ENCODE data around the gene ECPAS.
"Not testable (repeated sequence)": the region's sequence is repeated elsewhere in the genome, so short reads cannot be mapped to it uniquely, and the experiment has no call there.

Gene ECPAS

GRCh38 chr9:111474385-111474784 lies 9.8 kb downstream of the ECPAS start:
- in situ Hi-C loops (cut with MboI; ENCODE audit: low sequenced_read_pairs) = no loop called here

DNA sequence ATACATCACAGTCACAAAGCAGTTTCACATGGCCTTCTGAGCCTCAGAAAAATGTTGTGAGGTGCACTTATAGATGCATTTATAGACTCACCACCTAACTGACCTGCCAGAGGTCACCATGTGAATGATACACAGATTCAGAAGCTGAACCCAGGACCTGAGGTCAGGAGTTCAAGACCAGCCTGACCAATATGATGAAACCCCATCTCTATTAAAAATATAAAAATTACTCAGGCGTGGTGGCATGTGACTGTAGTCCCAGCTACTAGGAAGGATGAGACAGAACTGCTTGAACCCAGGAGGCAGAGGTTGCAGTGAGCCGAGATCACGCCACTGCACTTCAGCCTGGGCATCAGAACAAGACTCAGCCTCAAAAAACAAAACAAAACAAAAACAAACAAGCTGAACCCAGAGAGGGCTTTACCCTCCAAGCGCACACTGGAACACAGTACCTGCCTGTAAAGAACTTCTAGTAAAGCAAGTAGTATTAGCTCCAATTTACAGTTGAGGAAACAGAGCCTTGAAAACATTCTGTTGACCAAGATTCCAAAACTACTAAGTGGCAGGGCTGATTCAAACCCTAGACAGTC lies 16.3 kb downstream of the ECPAS start:
- in situ Hi-C loops (cut with MboI; ENCODE audit: low sequenced_read_pairs) = no loop called here

GRCh38 chr9:111463048-111463447 lies 21.1 kb downstream of the ECPAS start:
- in situ Hi-C loops (cut with MboI; ENCODE audit: low sequenced_read_pairs) = no loop called here

DNA sequence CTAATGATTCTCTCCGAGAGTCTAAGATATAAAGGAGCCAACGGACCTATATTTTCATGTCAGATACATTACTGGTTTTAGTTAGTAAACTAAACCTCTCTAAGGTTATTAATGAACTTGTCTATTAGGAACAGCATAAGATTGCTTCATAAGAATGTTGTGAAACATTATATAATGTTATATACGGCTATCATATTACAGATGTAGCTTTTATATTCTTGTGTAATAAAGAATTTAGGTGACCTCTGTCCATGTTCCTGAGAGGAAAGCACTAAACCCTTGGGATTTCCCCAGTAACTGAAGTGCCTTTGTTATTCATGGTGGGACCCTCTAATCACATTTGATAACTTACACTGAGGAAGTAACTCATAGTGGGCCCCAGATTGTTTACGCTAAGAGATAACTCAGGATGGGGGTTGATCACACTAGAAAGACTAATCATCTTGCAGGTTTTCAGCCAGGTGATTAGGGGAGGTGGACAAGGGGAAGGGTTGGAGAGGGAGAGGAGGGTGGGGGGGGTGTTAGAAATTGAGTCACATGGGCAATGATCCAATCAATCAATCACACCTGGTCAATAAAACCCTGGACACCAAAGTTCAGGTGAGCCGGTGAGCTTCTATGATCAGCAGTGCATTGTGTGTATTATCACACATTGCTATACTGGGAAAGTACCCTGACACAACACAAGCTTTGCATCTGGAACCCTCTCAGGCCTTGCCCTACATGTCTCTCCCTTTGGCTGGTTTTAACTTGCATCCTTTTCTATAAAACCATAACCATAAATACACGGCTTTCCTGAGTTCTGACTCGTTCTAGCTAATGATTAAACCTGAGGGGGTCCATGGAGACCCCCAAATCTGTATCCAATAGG lies 25.8 kb downstream of the ECPAS start:
- in situ Hi-C loops (cut with MboI; ENCODE audit: low sequenced_read_pairs) = no loop called here

DNA sequence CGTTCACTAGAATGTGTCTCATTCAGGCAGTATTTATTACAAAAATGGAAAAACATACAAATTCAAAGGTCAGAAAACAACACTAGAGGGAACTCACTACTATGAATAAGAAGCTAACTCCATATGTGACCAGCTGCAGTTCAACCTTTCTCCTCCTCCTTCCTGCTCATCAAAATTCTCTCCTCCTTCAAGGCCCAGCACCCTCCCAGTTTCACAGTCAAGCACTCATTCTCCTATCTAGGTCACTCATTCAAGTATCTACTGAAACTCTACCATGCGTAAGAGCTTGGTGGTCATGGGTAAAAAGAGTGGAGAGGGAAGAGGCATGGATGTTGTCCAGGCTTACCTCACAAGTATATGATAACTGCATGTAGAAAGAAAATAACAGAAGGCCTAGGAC lies 27.7 kb downstream of the ECPAS start:
- in situ Hi-C loops (cut with MboI; ENCODE audit: low sequenced_read_pairs) = no loop called here

- in situ Hi-C loops (cut with MboI; ENCODE audit: low sequenced_read_pairs) = no loop called here
Observed at GRCh38 chr9:111455638-111456037, 28.5 kb downstream of the ECPAS start.

GRCh38 chr9:111454751-111455150 lies 29.4 kb downstream of the ECPAS start:
- in situ Hi-C loops (cut with MboI; ENCODE audit: low sequenced_read_pairs) = no loop called here

DNA sequence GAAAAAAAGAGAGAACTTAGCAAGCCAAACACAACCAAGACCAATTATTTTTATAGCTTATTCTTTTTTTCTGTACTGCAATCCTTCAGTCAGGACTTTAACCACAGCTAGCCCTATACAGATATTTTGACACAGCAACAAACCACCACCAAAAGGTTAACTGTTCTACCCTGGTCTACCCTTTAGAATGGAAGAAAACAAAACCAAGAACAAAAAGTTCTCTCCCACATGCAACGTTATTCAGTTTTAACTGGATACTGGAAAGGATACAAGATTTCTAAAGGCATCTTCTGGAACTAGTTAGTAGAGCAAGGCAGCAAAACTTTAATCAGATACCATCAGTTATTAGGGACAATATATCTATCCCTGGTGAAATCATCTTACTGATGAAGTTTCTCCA lies 32.6 kb downstream of the ECPAS start:
- in situ Hi-C loops (cut with MboI; ENCODE audit: low sequenced_read_pairs) = no loop called here

DNA sequence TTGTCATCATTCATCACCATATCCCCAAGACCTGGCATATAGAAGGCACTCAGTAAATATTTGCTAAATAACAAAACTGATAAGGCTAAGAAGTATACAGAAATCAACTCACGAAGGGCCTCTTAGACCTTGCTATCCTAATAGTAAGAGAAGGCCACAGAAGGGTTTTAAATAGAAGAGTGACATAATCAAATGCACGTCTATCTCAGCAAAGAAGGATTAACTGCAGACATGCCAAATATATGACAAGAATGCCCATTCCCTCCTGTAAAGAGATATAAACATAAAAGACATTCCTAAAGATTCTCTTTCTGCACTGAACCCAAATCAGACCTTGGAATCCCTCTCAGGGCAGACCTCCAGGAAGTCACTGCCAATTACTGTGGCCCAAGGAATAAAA lies 34.1 kb downstream of the ECPAS start:
- in situ Hi-C loops (cut with MboI; ENCODE audit: low sequenced_read_pairs) = no loop called here

- in situ Hi-C loops (cut with MboI; ENCODE audit: low sequenced_read_pairs) = no loop called here
Observed at GRCh38 chr9:111449705-111450104, 34.5 kb downstream of the ECPAS start.

DNA sequence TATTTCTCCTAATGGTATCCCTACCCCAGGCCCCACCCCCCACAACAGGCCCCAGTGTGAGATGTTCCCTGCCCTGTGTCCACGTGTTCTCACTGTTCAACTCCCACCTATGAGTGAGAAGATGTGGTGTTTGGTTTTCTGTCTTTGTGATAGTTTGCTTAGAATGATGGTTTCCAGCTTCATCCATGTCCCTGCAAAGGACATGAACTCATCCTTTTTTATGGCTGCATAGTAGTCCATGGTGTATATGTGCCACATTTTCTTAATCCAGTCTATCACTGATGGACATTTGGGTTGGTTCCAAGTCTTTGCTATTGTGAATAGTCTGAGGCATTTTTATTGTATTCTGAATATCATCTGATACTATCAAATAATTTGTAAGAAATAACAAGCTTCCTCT lies 38.4 kb downstream of the ECPAS start:
- in situ Hi-C loops (cut with MboI; ENCODE audit: low sequenced_read_pairs) = not testable (repeated sequence)

GRCh38 chr9:111443454-111443853 lies 40.7 kb downstream of the ECPAS start:
- in situ Hi-C loops (cut with MboI; ENCODE audit: low sequenced_read_pairs) = no loop called here

GRCh38 chr9:111442360-111443027 lies 41.7 kb downstream of the ECPAS start:
- in situ Hi-C loops (cut with MboI; ENCODE audit: low sequenced_read_pairs) = no loop called here

- in situ Hi-C loops (cut with MboI; ENCODE audit: low sequenced_read_pairs) = no loop called here
Observed at GRCh38 chr9:111440226-111440625, 44.0 kb downstream of the ECPAS start.

DNA sequence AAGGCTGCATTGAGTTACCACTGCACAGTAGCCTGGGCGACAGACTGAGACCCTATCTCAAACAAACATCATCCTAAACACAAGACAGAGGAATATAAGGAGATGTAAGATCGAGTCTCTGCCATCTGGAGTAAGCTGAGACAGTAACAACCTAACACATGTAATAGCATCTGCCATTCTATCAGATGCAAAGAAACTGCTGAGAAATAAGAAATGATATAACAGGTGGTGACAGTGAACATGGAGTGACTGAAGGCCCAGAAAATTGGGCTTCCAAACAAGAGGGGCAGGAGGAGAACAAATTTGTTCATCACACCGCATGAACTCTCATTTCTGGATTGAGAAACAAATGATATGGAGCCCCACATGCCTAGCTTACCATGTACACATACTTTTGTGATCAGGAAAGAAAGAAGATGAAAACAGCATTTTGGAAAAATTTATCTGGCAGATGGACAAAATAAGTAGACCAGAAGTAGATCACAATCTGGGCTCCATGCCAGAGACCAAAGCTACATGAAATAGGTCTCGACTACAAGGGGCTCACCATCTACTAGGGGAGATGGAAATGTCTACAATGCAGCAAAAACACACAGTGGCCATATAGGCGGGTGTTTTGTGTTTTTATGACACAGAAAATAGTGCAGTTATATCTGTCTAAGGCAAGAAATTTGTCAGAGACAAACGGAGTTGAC lies 45.5 kb downstream of the ECPAS start:
- in situ Hi-C loops (cut with MboI; ENCODE audit: low sequenced_read_pairs) = no loop called here

- in situ Hi-C loops (cut with MboI; ENCODE audit: low sequenced_read_pairs) = no loop called here
Observed at GRCh38 chr9:111436571-111436970, 47.6 kb downstream of the ECPAS start.

GRCh38 chr9:111433082-111433481 lies 51.1 kb downstream of the ECPAS start:
- in situ Hi-C loops (cut with MboI; ENCODE audit: low sequenced_read_pairs) = no loop called here

DNA sequence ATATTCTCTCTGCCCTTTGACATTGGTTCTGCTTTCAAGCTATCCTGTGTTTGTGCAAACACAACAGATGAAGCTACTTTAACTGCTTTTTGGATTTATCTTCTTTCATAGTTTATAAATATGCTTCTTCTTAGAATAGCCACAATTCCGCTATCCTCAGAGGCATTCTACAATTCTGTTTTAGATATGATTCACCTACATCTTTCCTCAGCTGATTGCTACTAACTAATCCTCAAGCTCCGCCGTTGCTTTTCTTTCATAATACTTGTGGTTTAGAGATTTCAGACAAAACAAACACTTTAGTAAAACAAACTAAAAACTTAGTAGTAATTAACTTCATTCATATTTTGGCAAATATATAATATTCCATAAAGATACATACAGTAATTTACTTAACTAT lies 52.5 kb downstream of the ECPAS start:
- in situ Hi-C loops (cut with MboI; ENCODE audit: low sequenced_read_pairs) = no loop called here

DNA sequence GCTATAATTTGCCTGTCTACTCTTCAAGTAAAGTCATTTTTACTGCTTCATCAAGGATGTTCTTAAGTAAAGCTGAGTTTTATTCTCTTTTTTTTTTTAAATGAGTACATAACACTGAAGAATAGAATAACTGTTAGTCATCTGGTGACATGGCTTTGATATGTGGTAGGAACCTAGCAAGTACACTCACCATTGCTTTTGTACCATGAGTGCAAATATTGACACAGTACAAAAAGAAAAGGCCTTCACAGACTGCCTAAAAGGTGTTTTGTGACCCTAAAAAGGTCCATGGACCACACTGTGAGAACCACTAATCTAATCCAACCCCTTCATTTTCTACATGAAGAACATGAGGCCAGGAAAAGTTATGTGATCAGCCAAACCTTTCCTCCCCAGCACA lies 55.0 kb downstream of the ECPAS start:
- in situ Hi-C loops (cut with MboI; ENCODE audit: low sequenced_read_pairs) = no loop called here

DNA sequence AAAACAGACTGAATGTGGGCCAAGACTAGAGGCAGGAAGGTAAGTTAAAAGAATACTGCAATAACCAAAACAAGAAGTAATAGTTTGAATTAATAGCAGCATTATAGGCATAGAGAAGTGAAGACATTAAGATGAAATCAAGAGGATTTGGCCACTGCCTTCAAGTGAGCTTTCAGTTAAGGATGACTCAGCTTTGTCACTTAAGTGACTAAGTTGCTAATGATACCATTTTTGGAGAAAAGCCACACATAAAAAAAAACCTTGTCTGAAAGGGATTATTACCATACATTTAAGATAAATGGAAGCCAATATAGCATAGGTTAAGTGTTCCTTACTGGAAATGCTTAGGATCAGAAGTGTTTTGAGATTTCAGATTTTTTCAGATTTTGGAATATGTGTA lies 57.0 kb downstream of the ECPAS start:
- in situ Hi-C loops (cut with MboI; ENCODE audit: low sequenced_read_pairs) = no loop called here

DNA sequence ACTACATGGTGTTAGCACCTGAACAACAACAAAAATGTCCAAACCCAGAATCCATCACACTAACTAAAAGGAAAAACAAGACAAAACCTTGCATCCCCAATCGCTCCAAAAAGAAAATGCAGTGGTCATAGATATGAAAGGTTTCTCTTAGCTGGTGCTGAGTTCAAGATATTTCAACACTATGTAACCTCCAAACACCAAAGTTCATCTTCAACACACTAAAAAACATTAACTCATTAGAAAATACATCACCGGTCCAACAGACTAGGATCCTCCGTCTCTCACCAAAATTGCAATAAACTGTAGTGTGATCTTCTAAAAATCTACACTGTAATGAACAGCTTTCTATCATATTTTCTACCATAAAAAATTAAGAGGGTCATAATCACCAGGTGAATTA lies 60.8 kb downstream of the ECPAS start:
- in situ Hi-C loops (cut with MboI; ENCODE audit: low sequenced_read_pairs) = no loop called here

Data from HL-60/S4 (cell line).